GM21447 (cell line): ENCODE data around the gene SPRY4.
"Not testable (repeated sequence)": the region's sequence is repeated elsewhere in the genome, so short reads cannot be mapped to it uniquely, and the experiment has no call there.

Source experiments
- ATAC-seq: cut with Tn5 transposase; IDR thresholded peaks from one replicate; pipeline ENCODE4 v1.9.1; 2021; ENCODE audit not compliant: unreplicated experiment

The SPRY4 gene

DNA sequence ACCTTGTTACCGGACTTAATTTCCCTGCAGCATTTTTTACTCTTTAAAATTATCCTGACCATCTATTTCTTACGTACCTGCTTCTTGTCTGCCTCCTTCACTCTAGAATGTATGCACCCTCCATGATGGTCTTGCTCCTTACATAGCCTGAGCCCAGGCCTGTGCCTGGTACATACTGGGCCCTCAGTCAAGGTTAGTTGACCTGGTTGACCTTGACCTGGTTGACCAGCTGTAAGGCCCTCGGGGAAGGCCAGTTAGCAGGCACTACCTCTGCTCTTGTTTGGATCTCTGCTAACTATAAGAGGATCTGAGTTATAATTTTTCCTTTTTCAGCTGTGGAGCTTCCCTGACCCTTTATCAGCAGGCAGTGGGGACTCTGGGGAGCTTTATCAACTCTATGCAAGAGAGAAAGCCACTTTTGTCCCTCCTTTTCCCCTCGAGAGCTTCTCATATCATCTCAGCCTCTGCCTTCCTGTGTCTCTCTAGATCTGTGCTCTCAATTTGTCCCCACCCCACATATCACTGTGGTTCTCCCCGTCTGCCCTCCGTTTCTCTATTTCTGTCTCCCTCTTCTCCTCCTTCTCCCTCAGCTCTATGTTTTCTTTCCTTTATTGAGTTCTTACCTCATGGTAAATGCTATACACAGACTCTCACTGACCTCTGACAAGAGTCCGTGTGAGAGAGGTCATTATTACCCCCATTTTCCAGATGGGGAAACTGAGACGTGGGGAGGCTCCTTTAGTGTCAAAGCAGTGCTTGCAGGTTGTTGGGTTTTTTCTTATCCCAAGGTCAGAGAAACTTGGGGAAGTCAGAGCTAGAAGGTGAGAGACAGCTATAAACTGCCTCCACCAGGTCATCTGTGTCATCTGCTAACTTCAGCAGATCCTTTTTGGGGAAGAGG, 28.6 kb downstream of the SPRY4 start:
- no peak for ATAC-seq

- ATAC-seq: no peak
These were observed 29.6 kb downstream of the SPRY4 start for GRCh38 chr5:142295084-142295758.

DNA sequence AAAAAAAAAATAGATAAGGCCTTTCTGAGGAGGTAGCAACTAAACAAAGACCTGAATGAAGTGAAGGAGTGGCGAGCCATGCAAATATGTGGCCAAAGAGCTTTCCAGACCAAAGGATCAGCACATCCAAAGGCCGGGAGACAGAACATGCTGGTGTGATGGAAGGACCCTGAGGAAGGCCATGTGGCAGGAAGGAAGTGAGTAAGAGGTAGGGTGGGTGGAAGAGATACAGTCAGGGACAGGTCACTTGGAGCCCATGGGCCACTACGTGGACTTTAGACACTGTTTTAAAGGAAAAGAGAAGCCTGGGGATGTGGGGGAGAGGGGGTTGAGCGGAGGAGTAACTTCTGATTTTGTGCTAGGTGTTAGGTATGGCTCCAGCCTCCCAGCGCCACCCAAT, 31.3 kb downstream of the SPRY4 start:
- ATAC-seq: no peak

DNA sequence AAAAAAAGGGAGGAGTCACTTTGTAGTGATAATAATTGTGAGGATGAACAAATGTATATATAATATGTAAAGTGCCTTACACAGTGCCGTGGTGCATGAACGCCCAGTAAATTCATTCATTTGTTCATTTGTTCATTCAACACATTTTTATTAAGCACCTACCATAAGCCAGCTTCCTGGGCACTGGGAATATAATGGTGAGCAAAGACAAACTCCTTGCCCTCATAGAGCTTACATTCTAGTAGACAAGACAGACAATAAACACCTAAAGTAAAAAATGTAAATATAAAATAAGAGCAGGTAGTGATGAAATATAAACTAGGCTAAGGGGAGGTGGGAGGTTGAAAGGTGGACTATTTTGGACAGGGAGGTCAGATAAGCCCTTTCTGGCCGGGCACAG, 32.0 kb downstream of the SPRY4 start:
- ATAC-seq: no peak

- no peak for ATAC-seq
These were observed 32.6 kb downstream of the SPRY4 start for GRCh38 chr5:142292249-142292648.

DNA sequence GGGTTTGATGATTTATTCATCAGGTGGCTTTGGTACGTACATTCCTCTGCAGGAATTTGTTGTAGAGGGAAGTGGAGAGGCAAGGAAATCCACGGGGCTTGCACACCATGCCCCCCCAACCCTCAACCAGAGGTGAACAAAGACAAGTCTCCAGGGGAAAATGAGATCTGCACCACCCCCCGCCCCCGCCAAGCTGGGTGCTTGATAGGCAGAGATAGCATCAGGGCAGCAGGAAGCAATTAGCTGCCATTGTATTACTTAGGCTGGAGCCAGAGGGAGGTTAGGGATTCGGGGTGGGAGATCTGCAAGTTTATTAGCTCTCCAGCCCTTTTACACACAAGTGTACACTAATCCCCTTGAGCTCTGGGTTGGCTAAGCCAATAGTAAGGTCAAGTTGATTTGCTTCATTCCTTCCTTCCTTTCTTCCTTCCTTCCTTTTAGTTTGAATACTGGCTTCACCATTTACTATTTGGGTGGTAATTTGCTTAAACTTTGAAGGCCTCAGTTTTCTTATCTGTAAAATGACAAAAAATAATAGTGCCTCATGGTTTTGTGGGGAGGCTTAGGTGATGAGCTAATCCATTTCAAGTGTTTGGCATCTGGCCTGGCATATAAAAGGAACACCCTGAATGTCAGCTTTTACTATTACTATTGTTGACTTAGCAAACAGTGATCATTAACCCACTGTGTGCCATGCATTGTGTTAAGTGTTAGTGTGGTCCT, 34.1 kb downstream of the SPRY4 start:
- ATAC-seq: no peak

DNA sequence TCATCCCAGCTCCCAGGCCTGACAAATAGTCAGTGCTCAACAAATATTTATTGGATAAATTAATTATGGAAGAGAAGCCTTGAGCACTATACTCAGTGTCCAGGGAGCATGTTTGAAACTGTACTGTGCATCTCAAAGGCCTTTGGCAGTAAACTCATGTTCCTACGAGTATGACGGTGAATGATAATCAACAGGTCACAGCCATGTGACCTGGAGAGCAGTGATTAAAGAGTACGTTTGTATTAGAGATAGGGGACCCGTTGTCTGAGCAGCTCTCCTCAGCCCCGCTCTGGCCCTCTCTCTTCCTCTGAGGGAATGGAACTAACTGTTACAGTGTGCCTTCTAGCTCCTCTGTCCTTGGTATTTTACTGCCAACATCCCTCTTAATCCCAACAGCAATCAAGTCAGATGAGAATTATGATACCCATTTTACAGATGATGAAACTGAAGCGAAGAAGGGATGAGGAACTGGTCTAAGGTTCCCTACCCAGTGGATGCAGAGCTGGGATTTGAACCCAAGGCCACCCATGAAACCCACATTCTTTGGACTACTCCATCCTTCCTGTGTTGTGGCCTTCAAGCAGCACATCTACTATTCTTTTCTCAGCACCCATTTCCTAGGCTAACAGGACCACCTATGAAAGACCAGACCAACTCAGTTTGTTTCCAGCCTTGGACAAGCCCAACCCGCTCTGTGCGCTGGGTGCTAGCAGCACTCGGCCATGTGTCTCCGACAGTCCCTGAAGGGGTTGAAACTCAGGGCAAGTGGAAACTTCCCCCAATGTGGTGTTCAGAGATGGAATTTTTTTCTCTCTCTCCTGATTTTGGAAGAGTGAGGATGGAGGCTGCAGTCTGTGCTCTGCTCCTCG, 34.9 kb downstream of the SPRY4 start:
- ATAC-seq: no peak

DNA sequence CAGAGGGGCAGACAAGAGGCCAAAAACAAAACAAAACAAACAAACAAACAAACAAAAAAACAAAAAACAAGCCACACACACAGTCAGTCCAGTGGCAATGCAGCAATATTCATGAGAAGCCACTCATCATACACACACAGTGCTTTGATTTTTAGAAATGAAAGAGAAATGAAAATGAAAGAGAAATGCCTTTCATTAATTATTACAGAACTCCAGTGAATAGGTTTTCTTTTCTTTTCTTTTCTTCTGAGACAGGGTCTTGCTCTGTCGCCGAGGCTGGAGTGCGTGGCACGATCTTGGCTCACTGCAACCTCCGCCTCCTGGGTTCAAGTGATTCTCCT, 36.9 kb downstream of the SPRY4 start:
- ATAC-seq: peak; percentile 72

DNA sequence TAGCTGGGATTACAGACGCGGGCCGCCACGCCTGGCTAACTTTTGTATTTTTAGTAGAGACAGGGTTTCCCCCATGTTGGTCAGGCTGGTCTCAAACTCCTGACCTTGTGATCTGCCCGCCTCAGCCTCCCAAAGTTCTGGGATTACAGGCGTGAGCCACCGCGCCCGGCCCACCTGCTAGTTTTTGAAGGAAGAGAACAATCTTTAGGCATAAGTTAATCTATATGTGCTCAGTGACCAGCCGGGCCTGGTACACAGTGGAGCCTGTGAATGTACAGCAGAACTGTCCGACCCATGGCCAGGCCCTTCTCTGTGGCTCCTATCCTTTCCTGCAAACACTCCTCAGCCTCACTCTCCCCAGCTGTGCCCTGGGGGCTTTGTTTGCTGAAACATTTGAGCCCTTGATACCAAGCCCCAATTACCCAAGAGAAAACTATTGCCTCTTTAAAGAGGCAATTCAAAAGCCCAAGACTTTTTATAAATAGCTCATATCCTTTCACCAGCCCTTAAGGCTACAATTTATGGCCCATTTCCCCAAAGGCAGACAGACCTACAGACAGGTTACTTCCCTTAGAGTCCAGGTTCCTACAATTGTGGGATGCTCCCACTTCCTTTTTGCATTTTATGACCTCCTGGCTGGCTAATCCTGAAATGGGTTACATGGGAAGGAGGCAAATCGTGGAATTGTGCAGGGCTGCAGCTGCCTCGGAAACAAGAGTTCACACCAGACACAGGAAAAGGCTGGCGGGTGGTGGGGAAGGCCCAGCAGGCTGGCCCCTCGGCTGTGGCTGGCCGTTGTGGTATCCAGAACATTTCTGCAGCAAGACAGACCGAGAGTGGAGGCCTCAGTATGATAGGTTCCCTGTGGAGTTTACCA, 37.5 kb downstream of the SPRY4 start:
- ATAC-seq: peak; percentile 64

DNA sequence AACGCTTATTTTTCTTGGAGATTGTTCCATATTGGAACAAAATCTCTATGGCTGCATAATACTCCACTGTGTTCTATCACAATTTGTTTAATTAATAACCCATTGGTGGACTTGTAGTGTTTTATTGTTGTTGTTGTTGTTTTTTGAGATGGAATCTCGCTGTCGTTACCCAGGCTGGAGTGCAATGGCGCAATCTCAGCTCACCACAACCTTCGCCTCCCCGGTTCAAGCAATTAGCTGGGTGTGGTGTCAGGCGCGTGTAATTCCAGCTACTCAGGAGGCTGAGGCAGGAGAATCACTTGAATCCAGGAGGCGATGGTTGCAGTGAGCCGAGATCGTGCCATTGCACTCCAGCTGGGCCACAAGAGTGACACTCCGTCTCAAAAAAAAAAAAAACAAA, 38.7 kb downstream of the SPRY4 start:
- no peak for ATAC-seq

- no peak for ATAC-seq
These were observed 41.5 kb downstream of the SPRY4 start for GRCh38 chr5:142283304-142283703.

DNA sequence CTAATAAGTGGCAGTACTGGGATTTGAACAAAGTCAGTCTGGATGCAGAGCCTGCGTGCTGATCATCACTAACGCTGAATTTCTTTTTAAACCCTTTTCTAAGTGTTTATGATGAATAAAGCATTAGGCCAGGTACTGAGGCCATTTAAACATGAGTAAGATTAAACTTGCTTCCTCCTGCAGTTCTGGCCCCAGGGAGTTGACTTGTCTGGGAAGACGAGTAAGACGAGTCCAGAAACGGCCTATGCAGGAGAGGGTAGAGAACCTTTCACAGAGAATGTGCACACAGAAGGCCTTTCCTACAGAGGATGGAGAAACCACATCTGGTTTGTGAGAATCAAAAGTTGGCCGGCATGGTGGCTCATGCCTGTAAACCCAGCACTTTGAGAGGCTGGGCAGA, 42.9 kb downstream of the SPRY4 start:
- no peak for ATAC-seq

DNA sequence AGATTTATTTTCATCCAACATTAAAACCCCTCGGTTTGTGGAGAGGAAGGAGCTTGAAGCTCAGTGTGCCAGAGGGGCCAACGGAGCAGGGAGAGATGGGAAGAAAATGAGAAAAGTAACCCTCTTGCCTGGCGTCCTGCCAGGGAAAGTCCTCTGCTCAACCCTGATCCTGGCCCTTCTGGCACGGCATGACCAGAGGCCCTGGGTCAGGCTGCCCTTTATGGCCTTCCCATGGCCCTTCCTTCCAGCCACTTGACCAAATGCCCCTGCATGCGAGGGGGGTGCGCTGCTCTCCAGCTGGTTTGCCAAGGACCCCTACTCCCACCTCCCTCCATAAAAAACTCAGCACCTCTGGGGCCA, 43.8 kb downstream of the SPRY4 start:
- ATAC-seq: no peak

DNA sequence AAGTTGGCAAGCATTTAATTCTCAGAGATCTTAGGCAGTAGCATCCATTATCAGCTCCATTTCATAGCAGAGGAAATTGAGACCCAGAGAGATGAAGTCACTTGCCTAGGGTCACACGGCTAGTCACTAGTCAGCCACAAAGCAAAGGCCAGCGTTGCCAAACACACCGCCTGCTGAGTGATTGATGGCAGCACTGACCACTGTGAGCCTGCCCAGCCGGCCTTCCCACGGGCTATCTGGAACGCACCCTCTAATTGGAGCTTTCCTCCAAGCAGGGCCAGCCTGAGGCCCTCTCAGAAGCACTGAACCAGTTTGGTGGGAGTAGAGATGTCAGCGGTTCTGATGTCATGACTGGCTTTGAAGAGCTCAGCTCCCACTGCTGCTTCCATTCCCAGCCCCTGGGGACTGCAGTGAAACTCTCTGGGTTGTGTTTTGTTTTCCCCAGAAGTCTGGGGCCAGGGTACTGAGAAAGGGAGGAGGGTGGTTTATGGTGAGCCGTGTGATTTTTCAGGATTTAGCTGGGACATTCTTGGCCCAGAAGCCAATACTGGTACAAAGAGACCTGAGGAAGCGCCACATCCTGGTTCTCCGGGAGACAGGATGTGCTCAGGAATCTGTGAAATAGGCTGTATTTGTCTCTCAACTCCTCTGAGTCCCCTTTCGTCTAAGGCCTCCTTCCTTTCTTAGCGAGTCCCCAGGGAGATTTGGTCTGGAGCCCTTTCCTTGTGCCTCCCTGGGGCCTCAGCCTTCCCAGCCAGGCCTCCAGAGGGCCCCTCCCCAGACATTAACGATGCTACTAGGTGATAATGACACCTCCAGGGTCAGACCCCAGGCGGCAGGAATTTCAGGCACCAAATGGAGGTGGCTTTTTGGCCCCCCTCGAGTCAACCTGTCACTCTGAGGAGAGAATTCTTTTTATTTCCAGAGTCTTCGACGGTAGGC, 44.5 kb downstream of the SPRY4 start:
- ATAC-seq: no peak

GRCh38 chr5:142278627-142279026, 46.2 kb downstream of the SPRY4 start:
- ATAC-seq: no peak

GRCh38 chr5:142277796-142278195, 47.0 kb downstream of the SPRY4 start:
- no peak for ATAC-seq

DNA sequence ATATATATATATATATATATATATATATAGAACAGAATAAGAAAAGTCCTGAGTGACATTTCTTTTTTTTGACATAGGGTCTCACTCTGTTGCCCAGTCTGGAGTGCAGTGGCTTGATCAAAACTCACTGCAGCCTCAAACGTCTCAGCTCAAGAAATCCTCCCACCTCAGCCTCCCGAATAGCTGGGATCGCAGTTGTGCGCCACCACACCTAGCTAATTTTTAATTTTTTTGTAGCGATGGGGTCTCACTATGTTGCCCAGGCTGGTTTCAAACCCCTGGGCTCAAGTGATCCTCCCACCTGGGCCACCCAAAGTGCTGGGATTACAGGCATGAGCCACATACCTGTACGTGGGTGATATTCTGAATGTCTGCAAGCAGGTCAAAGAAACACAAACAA, 48.3 kb downstream of the SPRY4 start:
- ATAC-seq: no peak

DNA sequence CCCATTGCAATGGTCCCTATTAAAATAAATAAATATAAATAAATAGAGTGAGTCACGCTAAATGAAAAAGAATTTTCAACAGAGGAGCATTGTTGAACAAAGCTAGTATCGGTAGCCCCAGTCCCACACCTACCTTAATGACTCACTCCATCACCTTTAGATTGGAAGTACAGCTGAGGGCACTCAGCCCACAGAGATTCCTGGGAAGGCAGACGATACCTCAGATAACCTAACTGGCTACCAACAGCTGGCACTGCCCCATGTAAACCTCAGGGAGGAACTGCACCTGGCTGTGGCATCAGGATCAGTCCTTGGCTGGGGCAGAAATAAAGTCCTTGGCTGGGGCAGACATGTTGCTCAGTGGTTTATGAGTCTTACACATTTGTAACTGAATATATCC, 49.3 kb downstream of the SPRY4 start:
- no peak for ATAC-seq

- ATAC-seq: not testable (repeated sequence)
These were observed 52.2 kb downstream of the SPRY4 start for GRCh38 chr5:142272596-142272995.
